Effector CD8-positive, alpha-beta T cell (primary cell): Measurements from ENCODE around the gene TMEM147.

Experiments
- DNase-seq: peaks from one replicate; lab custom pipeline; 2025; lab: John Stamatoyannopoulos, UW
- total RNA-seq, 4 experiments: gene quantifications; one replicate each; lab custom pipeline; 2026; lab: John Stamatoyannopoulos, UW

The TMEM147 gene
- total RNA-seq, result 27.5 to 64.5 (median 31.7) reads per million in 4 experiments

GRCh38 chr19:35545001-35545854 is at the start of gene TMEM147:
Gene TMEM147, plus strand, starts transcription at chr19:35545626. Its CDS starts 114 bp downstream, at chr19:35545740.
- DNase-seq, result peak; percentile 56

GRCh38 chr19:35497406-35497805 is 48.0 kb upstream of the TMEM147 start:
- no peak for DNase-seq

- DNase-seq, result no peak
These were observed 47.2 kb upstream of the TMEM147 start for GRCh38 chr19:35498220-35498619.

- no peak for DNase-seq
These were observed 46.4 kb upstream of the TMEM147 start for GRCh38 chr19:35498984-35499527.

- DNase-seq, result no peak
These were observed 44.8 kb upstream of the TMEM147 start for GRCh38 chr19:35500611-35501010.

- no peak for DNase-seq
These were observed 43.7 kb upstream of the TMEM147 start for GRCh38 chr19:35501684-35502083.

- no peak for DNase-seq
These were observed 42.7 kb upstream of the TMEM147 start for GRCh38 chr19:35502751-35503150.

- DNase-seq, result no peak
These were observed 39.4 kb upstream of the TMEM147 start for GRCh38 chr19:35506011-35506410.

- no peak for DNase-seq
These were observed 37.9 kb upstream of the TMEM147 start for GRCh38 chr19:35507561-35507960.

GRCh38 chr19:35508129-35508528 is 37.3 kb upstream of the TMEM147 start:
- no peak for DNase-seq

GRCh38 chr19:35509018-35509652 is 36.3 kb upstream of the TMEM147 start:
- DNase-seq, result no peak

- peak; percentile 68 for DNase-seq
These were observed 35.4 kb upstream of the TMEM147 start for GRCh38 chr19:35509861-35510625.

GRCh38 chr19:35510626-35510964 is 34.8 kb upstream of the TMEM147 start:
- no peak for DNase-seq

- no peak for DNase-seq
These were observed 34.1 kb upstream of the TMEM147 start for GRCh38 chr19:35511337-35511736.

- no peak for DNase-seq
These were observed 32.4 kb upstream of the TMEM147 start for GRCh38 chr19:35512831-35513627.

- no peak for DNase-seq
These were observed 31.7 kb upstream of the TMEM147 start, which contains the start of gene DMKN for GRCh38 chr19:35513628-35514281. Gene DMKN, minus strand, starts transcription at chr19:35513649. Its CDS starts 174 bp downstream, at chr19:35513475.

- no peak for DNase-seq
These were observed 31.1 kb upstream of the TMEM147 start for GRCh38 chr19:35514282-35514809.

- no peak for DNase-seq
These were observed 29.1 kb upstream of the TMEM147 start for GRCh38 chr19:35516310-35516709.

GRCh38 chr19:35517342-35517741 is 28.1 kb upstream of the TMEM147 start:
- DNase-seq, result no peak

GRCh38 chr19:35518313-35518712 is 27.1 kb upstream of the TMEM147 start:
- no peak for DNase-seq
